HepG2 (cell line): Measurements from ENCODE around the gene WDR54. TPM values are rescaled to one million over a fixed set of nuclear protein-coding genes. Genes with fewer than 3 reads are reported as not detected.
A peak's percentile ranks its signal among the peaks of the same experiment; 100 is the strongest.

ENCODE experiments used
- E2F2 ChIP-seq: sonication (generic); formaldehyde crosslinking; IDR thresholded peaks from 2 replicates; pipeline ENCODE4 v1.4.0; 2020; ENCODE audit warnings: missing genetic modification reagents, borderline replicate concordance
- EHMT2 ChIP-seq: fragments of 200-600 bp; sonication (generic); IDR thresholded peaks from 2 replicates; pipeline ENCODE4 v1.7.0; 2017; ENCODE audit warnings: antibody characterized with exemption, low read depth, low read length, borderline replicate concordance
- FOXC1 ChIP-seq: sonication (generic); formaldehyde crosslinking; IDR thresholded peaks from 2 replicates; pipeline ENCODE4 v1.8.0; 2022; ENCODE audit warnings: mild to moderate bottlenecking, missing genetic modification reagents, borderline replicate concordance
- FOXP1 ChIP-seq, 2 experiments: fragments of 450-650 bp in 1 of 2; IDR thresholded peaks; 2 replicates each; pipeline ENCODE4 v1.6.1; 2017 to 2018; ENCODE audit warnings: antibody characterized with exemption in 1 of 2
- FUBP1 ChIP-seq: sonication (generic); formaldehyde crosslinking; IDR thresholded peaks from 2 replicates; pipeline ENCODE4 v1.5.1; 2020; ENCODE audit warnings: missing genetic modification reagents, mild to moderate bottlenecking, borderline replicate concordance
- GRHL1 ChIP-seq: sonication (generic); formaldehyde crosslinking; conservative IDR thresholded peaks from 2 replicates; pipeline ENCODE4 v1.8.0; 2022; ENCODE audit warnings: missing genetic modification reagents
- HMGXB4 ChIP-seq, 2 experiments: sonication (generic) in 1 of 2; formaldehyde crosslinking in 1 of 2; IDR thresholded peaks; 2 replicates each; pipeline versions ENCODE4 v1.4.0 to v1.6.1; 2018 to 2020; ENCODE audit warnings: missing genetic modification reagents in 2 of 2, borderline replicate concordance in 1 of 2, low read depth in 1 of 2, mild to moderate bottlenecking in 1 of 2, missing biosample characterization in 1 of 2
- MIER2 ChIP-seq: IDR thresholded peaks from 2 replicates; pipeline ENCODE4 v1.6.1; 2016; ENCODE audit warnings: missing biosample characterization, missing genetic modification reagents
- PHF21A ChIP-seq: sonication (generic); formaldehyde crosslinking; IDR thresholded peaks from 2 replicates; pipeline ENCODE4 v1.5.0; 2020; ENCODE audit warnings: mild to moderate bottlenecking, missing genetic modification reagents
- RBAK ChIP-seq: sonication (generic); formaldehyde crosslinking; IDR thresholded peaks from 2 replicates; pipeline ENCODE4 v1.5.1; 2020; ENCODE audit warnings: mild to moderate bottlenecking, missing genetic modification reagents
- SIX4 ChIP-seq: sonication (generic); formaldehyde crosslinking; IDR thresholded peaks from 2 replicates; pipeline ENCODE4 v1.4.0; 2020; ENCODE audit warnings: missing genetic modification reagents
- ZBED4 ChIP-seq: sonication (generic); formaldehyde crosslinking; IDR thresholded peaks from 2 replicates; pipeline ENCODE4 v1.4.0; 2020; ENCODE audit warnings: missing genetic modification reagents, borderline replicate concordance
- ZNF256 ChIP-seq: sonication (generic); formaldehyde crosslinking; conservative IDR thresholded peaks from 2 replicates; pipeline ENCODE4 v1.4.0; 2020; ENCODE audit warnings: missing genetic modification reagents
- ZNF562 ChIP-seq: sonication (generic); formaldehyde crosslinking; IDR thresholded peaks from 2 replicates; pipeline ENCODE4 v1.8.0; 2022; ENCODE audit warnings: missing genetic modification reagents, borderline replicate concordance
- ZNF891 ChIP-seq: sonication (generic); formaldehyde crosslinking; IDR thresholded peaks from 2 replicates; pipeline ENCODE4 v1.5.0; 2020; ENCODE audit warnings: mild to moderate bottlenecking, missing genetic modification reagents
- polyA plus RNA-seq, 8 experiments: library from polyadenylated mRNA; depleted of rRNA in 3 of 8; stranded (reverse) in 7 of 8; unstranded in 1 of 8; fragments of >200 nt; fragmentation: Illumina TruSeq in 4 of 8; extraction: Trizol in 4 of 8; gene quantifications; 2 replicates each; pipeline versions ENCODE4 v1.2.1 to v1.2.3, GENCODE V29; 2011 to 2016; ENCODE audit warnings: low read depth in 4 of 8, missing spikeins in 1 of 8, mixed read lengths in 1 of 8; ENCODE audit not compliant: insufficient read depth in 1 of 8
- total RNA-seq, 5 experiments: library from RNA; depleted of rRNA; stranded (reverse); fragments of >200 nt; fragmentation: Illumina TruSeq; extraction: Trizol; gene quantifications; 2 replicates each; pipeline ENCODE4 v1.2.3, GENCODE V29; 2016; ENCODE audit warnings: low read depth in 1 of 5

Gene WDR54
- total and polyA plus RNA-seq, 2 of the 13 experiments (the other 11 are each of a cell fraction or from before 2014, with no cell fraction given) = 2.0 to 17.3 TPM

- peak; percentile 67; the same call in 1 of the 2 replicates for TF ChIP-seq E2F2
- 0 out of 2 replicates have a peak, but pooled peaks have one; percentile 22 for TF ChIP-seq ZNF891 (CRISPR knock-in tag)
- TF ChIP-seq ZNF562 (CRISPR knock-in tag) = 0 out of 2 replicates have a peak, but pooled peaks have one; percentile 28
- no peak for TF ChIP-seq RBAK
- 0 out of 2 replicates have a peak, but pooled peaks have one; percentile 20 for TF ChIP-seq ZBED4 (CRISPR knock-in tag)
- no peak for TF ChIP-seq EHMT2
- TF ChIP-seq FOXC1 (CRISPR knock-in tag) = peak; percentile 81; the same call in 1 of the 2 replicates
- TF ChIP-seq FOXP1 (IDR thresholded peaks at IDR 0.05) = no peak
- no peak for TF ChIP-seq FOXP1 (CRISPR knock-in tag; IDR thresholded peaks at IDR 0.05)
- no peak for TF ChIP-seq FUBP1
- TF ChIP-seq PHF21A (CRISPR knock-in tag) = no peak
- no peak for TF ChIP-seq GRHL1
- 0 out of 2 replicates have a peak, but pooled peaks have one; percentile 17 for TF ChIP-seq SIX4 (CRISPR knock-in tag)
- peak in 1 of 2 experiments; percentile 65; a peak in 2 of 4 replicates for TF ChIP-seq HMGXB4 (CRISPR knock-in tag; IDR thresholded peaks at IDR 0.05; ENCODE audit: borderline replicate concordance in 1 of 2, low read depth in 1 of 2)
- no peak for TF ChIP-seq MIER2 (CRISPR knock-in tag)
- no peak for TF ChIP-seq ZNF256 (CRISPR knock-in tag)
Observed at GRCh38 chr2:74421221-74421870, at the start of gene WDR54, which contains the start of gene C2orf81 (continued).
